ENCODE data around the gene SLC16A2.

The SLC16A2 gene

DNA sequence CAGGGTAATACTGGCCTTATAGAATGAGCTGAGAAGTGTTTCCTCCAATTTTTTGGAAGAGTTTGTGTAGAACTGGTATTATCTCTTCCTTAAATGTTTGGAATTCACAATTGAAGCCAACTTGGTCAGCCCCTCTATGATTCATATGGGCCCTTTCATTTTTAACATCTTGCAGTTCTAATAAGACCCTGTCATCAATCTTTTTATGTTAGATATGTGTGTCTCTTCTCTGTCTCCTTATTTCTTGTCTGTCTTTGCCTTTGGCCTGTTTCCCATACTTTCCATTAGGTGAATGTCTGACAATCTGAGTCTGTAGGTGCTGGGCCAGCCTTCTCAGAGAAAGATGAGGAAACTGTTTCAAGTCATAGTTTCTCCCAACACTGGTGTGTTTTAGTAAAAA, 88.7 kb downstream of the SLC16A2 start:
- TF ChIP-seq GATA3 (IDR thresholded peaks at IDR 0.05; ENCODE audit: low read depth, low read length) (no peak), GATA2 (IDR thresholded peaks at IDR 0.05; ENCODE audit: low read depth, low read length) (no peak)

DNA sequence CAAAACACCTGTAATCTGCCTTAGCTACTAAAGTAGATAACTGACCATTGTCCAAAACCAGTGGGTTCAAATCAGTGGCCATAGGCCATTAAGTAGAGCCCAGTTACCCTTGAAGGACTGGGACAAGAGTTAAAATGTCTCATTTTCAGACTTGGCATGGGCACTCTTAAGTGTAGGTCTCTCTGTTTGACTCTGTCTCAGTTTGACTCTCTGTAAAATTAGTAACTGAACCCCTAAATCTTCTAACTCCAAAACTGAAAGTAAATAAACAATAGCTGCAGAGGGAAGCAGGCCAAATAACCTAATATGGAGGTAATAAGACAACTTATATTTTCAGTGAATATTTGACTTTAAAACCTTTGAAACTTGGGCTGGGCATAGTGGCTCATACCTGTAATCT, 89.1 kb downstream of the SLC16A2 start:
- TF ChIP-seq GATA3 (IDR thresholded peaks at IDR 0.05; ENCODE audit: low read depth, low read length): no peak
- no peak for TF ChIP-seq GATA2 (IDR thresholded peaks at IDR 0.05; ENCODE audit: low read depth, low read length)

DNA sequence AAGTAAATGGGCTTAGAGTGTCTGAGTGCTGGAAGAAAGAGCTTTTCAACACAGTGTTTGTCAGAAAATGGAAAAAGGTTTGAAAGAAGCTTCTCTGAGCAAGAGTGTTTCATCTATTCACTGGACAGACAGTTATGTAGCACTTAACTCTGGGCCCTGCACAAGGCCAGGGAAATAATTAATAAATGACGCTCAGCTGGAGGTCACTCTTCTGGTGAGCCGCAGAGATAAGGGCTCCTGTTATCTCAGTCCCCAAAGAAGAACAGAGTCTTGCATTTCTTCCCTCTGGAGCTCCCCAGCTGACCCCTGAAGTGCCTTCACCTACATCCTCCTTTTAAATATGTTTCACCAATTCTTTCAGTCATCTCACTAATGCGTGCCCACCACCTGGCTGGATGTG, 90.4 kb downstream of the SLC16A2 start:
- TF ChIP-seq GATA2 (IDR thresholded peaks at IDR 0.05; ENCODE audit: low read depth, low read length) (no peak), GATA3 (IDR thresholded peaks at IDR 0.05; ENCODE audit: low read depth, low read length) (no peak)

DNA sequence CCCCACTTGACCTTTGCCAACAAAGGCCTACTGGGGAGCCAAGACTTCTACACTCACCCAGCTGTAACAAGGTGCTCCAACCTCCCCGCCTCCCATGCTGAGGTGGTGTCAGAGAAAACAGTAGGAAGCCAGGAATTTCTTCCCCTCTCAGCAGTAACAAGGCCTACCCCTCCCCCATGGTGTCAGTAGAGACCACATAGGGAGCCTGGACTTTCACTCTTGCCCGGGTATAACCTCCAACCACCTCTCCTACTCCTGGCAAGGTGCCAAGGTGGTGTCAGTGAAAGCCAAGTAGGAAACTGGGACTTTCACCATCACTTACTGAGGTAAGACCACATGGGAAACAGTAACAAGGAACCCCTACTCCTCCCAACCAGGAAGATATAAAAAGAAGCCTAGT, 93.1 kb downstream of the SLC16A2 start:
- no peak for TF ChIP-seq GATA2 (IDR thresholded peaks at IDR 0.05; ENCODE audit: low read depth, low read length)
- TF ChIP-seq GATA3 (IDR thresholded peaks at IDR 0.05; ENCODE audit: low read depth, low read length): no peak

DNA sequence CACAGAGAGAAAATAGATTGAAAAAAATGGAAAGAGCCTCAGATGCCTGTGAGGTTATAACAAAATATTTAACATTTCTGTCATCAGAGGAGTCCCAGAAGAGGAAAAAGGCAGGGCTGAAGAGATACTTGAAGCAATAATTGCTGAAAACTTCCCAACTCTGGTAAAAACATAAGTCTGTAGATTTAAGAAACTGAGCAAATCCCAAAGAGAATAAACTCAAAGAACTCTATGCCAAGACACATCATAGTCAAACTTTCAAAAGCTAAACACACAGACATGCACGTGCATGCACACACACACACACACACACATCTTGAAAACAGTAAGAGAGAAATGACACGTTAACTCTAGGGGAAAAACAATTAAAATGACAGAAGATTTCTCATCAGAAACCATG, 94.1 kb downstream of the SLC16A2 start:
- TF ChIP-seq GATA3 (IDR thresholded peaks at IDR 0.05; ENCODE audit: low read depth, low read length): no peak
- no peak for TF ChIP-seq GATA2 (IDR thresholded peaks at IDR 0.05; ENCODE audit: low read depth, low read length)

DNA sequence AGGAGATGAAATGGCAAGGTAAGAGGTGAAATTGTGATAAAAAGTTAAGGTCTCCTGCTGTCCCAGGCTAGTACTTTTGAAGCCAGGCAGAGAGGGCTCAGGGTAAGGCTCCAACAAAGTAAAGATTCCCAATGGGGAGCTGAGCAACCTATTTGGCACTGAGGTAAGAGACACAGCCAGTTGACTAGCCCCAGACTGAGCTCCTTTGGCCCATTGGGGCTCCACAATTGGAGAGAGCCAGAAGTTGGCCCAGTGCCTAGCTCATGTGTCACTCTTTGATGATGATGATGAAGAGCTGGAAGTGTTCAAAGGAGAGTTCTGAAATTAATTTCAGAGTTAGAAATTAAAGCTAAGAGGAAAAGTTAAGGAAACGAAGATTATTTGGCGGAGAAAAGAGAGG, 98.6 kb downstream of the SLC16A2 start:
- TF ChIP-seq GATA2 (IDR thresholded peaks at IDR 0.05; ENCODE audit: low read depth, low read length) (no peak), GATA3 (IDR thresholded peaks at IDR 0.05; ENCODE audit: low read depth, low read length) (no peak)

DNA sequence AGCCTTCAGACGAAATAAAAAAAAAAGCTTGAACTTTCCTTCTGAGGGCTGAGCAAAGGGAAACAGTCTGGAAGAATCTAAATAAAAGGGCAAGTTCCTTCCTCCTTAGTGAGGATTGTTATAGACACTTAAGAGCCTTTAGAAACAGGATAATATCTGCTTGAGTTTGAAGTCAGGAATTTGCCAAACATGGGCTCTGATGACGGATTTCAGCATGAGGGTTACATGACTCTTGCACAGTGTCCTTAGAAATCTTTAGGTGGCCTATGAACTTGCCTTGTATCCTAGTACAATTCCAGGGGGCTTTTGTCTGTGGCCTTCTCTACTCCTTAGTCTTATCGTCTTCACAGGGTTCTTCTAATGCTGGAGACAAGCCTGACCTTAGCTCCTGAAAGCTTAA, 99.0 kb downstream of the SLC16A2 start:
- no peak for TF ChIP-seq GATA2 (IDR thresholded peaks at IDR 0.05; ENCODE audit: low read depth, low read length)
- TF ChIP-seq GATA3 (IDR thresholded peaks at IDR 0.05; ENCODE audit: low read depth, low read length): no peak

DNA sequence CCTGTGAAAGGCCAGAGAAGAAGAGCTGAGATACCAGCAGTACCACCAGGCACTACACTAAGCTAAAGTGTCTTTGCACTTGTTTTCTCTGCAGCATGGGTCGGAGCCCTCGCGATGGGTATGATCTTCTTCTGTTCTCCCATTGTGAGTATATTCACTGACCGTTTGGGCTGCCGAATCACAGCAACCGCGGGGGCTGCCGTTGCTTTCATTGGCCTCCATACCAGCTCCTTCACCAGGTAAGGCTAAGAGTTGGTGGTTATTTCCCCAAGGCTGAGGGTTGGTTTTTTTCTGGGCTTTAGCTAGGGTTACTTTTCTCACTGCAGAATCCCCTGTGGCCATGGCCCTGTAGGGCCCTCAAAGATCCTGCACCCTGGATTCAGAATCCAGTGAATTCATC, 99.6 kb downstream of the SLC16A2 start:
- TF ChIP-seq GATA2 (IDR thresholded peaks at IDR 0.05; ENCODE audit: low read depth, low read length) (no peak), GATA3 (IDR thresholded peaks at IDR 0.05; ENCODE audit: low read depth, low read length) (no peak)

DNA sequence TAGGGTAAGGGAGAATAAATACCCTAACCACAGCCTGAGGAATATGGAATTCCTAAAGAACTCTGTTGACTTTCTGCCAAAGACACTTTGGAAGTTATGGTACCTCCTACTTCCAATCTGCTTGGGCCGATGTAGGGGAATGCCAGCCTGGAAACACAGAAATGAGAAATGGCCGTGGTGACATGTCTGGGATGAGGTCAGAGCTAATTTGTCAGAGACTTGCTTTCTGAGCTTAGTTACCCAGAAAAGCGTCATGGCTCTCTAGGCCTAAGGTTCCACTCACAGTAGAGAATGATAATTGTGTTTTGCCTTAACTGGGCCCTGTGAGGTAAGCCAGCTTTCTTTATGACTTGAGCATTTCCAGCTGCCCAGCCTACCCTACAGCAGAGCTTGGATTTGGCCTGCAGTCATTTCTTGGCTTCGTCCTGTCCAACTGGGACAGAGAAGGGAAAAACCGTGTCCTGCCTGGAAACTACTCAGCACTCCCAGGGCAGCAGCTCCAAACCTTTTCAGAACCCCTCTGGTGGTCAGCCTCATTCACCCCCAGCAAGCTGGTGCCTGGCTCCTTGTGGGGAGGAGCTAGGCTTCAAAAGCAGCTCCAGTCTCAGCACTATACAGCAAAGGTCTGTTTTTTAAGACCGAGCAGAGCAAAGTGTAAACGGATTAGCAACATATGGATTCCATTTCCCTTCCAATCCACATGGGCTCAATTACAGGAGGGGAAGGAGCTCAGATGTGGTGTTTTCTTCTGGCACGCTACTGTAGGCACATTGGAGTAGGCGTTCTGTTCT, 100.9 kb downstream of the SLC16A2 start:
- TF ChIP-seq GATA2 (IDR thresholded peaks at IDR 0.05; ENCODE audit: low read depth, low read length): no peak
- TF ChIP-seq GATA3 (IDR thresholded peaks at IDR 0.05; ENCODE audit: low read depth, low read length): no peak

DNA sequence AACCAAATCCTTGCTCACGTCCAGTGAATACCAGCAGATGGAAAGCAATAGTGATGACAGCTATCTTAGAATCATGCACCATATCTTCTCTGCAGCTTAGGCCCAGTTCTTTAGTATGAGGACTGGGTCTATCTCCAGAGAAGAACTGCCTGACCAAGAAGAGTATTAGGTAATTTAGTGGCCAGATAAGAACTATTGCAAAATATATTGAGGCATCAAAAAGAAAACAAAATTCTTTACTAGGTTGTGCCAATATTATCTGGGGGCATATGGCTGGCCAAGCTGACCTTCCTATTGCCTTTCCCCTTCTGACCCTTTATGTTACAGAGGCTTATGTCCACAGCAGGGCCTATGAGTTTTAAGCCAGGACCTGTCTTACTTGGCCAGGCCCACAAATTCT, 101.9 kb downstream of the SLC16A2 start:
- TF ChIP-seq GATA2 (IDR thresholded peaks at IDR 0.05; ENCODE audit: low read depth, low read length) (no peak), GATA3 (IDR thresholded peaks at IDR 0.05; ENCODE audit: low read depth, low read length) (no peak)

DNA sequence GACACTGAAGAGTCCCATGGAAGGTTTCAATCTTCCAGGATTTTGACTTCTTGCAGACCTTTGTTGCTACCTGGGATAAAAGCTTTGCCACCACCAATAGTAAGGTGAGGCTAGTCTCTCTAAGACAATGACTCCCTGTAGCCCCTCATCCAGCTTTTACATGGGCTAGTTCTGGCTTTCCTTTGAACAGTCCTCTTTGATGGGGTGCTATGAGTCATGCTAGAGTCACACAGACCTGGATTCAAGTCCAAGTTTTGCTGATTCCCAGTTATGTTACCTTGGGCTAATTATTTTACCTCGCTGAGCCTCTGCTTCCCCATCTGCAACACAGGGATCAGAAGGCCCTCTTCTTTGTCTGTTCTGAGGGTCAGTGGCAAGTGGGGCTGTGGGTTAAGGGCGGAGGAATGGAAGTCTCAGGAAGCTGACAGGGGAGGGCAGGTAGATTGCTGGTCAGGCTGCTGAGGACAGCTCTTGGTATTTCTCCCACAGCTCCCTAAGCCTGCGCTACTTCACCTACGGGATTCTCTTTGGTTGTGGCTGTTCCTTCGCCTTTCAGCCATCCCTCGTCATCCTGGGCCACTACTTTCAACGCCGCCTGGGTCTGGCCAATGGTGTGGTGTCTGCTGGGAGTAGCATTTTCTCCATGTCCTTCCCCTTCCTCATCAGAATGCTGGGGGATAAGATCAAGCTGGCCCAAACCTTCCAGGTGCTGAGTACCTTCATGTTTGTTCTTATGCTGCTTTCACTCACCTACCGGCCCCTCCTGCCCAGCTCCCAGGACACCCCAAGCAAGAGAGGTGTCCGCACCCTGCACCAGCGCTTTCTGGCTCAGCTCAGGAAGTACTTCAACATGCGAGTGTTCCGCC, 102.8 kb downstream of the SLC16A2 start:
- no peak for TF ChIP-seq GATA2 (IDR thresholded peaks at IDR 0.05; ENCODE audit: low read depth, low read length)
- no peak for TF ChIP-seq GATA3 (IDR thresholded peaks at IDR 0.05; ENCODE audit: low read depth, low read length)

DNA sequence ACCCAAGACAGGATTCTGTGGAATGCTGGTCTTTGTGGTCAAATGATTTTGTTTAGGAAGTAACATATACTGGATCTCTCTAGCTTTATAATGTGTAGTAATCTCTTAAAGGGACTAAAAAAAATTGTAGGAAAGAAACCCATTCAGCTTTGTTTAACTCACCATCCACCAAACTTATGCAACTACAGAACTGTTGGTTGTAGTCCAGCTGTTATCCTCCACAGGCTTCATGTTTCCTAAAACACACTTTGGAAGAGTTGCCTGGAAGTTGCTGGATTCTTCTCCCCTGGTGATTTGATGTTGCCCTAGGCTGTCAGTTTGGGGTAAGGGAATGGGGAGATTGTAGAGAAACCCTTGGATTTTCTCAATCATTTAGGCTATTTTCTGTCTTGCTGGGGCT, 103.8 kb downstream of the SLC16A2 start:
- no peak for TF ChIP-seq GATA2 (IDR thresholded peaks at IDR 0.05; ENCODE audit: low read depth, low read length)
- no peak for TF ChIP-seq GATA3 (IDR thresholded peaks at IDR 0.05; ENCODE audit: low read depth, low read length)

DNA sequence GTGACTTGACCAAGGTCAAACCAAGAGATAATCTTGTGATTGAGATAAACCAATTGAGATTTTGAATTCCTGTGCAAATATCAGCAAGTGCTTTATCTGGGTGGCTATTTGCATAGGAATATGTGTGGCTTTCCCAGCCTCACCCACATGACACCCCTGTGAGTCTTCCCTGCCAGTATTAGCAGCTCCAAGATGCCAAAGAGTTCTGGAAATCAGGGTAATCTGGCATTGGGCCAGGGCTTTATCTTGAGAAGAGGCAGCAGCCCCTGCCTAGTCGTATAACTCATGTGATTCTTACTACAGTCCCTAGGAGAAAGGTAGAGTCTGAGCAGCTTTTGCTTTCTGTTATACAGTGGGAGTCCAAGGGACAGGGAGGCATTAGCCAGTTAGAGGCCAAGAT, 105.5 kb downstream of the SLC16A2 start:
- TF ChIP-seq GATA3 (IDR thresholded peaks at IDR 0.05; ENCODE audit: low read depth, low read length): no peak
- no peak for TF ChIP-seq GATA2 (IDR thresholded peaks at IDR 0.05; ENCODE audit: low read depth, low read length)

DNA sequence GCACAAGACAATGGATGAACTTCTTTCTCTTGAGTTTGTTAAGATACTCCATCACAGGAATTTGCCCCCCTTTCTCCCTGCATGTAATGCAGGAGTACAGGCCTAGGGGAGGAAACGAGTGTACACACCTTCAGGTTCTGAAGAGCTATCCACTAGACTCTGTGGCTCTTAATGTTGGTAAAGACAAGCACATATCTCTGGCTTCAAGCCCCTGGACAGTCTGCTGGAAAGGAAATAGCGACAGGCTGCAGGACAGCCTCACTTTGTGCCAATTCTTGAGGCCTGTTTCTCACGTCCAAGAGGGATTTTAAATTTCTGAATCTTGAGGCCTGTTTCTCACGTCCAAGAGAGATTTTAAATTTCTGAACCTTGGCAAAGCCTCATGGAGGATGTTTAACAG, 106.1 kb downstream of the SLC16A2 start:
- TF ChIP-seq GATA2 (IDR thresholded peaks at IDR 0.05; ENCODE audit: low read depth, low read length) (no peak), GATA3 (IDR thresholded peaks at IDR 0.05; ENCODE audit: low read depth, low read length) (no peak)

DNA sequence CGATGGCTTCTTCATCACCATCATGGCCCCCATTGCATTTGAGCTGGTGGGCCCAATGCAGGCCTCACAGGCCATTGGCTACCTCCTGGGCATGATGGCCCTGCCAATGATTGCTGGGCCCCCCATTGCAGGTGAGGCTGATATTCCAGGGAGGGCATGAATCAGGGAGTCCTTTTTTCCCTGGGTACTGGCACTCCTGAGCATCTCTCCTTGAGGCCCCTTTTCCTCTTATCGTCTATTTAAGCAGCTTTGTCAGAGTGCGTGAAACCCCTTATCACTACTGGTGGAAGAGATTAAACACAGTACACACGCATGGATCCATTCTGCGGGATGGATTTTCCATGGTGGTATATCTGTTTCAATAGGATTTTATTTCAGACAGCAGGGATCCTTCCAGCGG, 108.0 kb downstream of the SLC16A2 start:
- TF ChIP-seq GATA2 (IDR thresholded peaks at IDR 0.05; ENCODE audit: low read depth, low read length) (no peak), GATA3 (IDR thresholded peaks at IDR 0.05; ENCODE audit: low read depth, low read length) (no peak)

All from SH-SY5Y (cell line).